SH-SY5Y (cell line): ENCODE measurements around the gene CDH16.

Experiments used
- GATA2 ChIP-seq: IDR thresholded peaks from 2 replicates; pipeline ENCODE4 v1.6.1; 2011; ENCODE audit warnings: mild to moderate bottlenecking, low read depth, low read length
- GATA3 ChIP-seq: IDR thresholded peaks from 2 replicates; pipeline ENCODE4 v1.6.1; 2011; ENCODE audit warnings: low read depth, mild to moderate bottlenecking, low read length, moderate library complexity

The CDH16 gene, protein sequence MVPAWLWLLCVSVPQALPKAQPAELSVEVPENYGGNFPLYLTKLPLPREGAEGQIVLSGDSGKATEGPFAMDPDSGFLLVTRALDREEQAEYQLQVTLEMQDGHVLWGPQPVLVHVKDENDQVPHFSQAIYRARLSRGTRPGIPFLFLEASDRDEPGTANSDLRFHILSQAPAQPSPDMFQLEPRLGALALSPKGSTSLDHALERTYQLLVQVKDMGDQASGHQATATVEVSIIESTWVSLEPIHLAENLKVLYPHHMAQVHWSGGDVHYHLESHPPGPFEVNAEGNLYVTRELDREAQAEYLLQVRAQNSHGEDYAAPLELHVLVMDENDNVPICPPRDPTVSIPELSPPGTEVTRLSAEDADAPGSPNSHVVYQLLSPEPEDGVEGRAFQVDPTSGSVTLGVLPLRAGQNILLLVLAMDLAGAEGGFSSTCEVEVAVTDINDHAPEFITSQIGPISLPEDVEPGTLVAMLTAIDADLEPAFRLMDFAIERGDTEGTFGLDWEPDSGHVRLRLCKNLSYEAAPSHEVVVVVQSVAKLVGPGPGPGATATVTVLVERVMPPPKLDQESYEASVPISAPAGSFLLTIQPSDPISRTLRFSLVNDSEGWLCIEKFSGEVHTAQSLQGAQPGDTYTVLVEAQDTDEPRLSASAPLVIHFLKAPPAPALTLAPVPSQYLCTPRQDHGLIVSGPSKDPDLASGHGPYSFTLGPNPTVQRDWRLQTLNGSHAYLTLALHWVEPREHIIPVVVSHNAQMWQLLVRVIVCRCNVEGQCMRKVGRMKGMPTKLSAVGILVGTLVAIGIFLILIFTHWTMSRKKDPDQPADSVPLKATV

GRCh38 chr16:66918803-66919568, at the start of gene CDH16:
Gene CDH16 (minus strand): TSS chr16:66918885. CDS start chr16:66918065, 820 bp downstream.
- TF ChIP-seq GATA3 (no peak), GATA2 (no peak)

DNA sequence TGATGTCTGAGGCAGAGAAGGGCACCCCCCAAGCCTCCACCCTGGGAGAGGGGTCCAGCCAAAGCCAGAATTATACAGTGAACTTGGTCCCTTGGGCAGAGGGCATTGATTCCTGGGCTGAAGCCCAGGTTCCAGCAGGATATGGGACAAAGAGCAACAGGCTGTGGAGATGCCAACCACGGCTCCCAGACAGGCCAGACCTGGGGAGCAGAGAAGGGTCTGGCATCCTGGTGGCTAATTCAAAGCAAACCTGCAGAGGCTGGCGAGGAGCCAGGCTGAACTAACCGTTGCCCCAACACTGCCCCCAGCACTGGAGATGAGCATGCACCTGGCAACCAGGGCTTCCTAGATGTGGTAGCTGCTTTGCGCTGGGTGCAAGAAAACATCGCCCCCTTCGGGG, 45.4 kb upstream of the CDH16 start:
- TF ChIP-seq GATA2 = no peak
- no peak for TF ChIP-seq GATA3

GRCh38 chr16:66961914-66962313, 43.2 kb upstream of the CDH16 start:
- no peak for TF ChIP-seq GATA2
- TF ChIP-seq GATA3 = no peak

- TF ChIP-seq GATA3 (no peak), GATA2 (no peak)
Measured at GRCh38 chr16:66961065-66961744, 42.5 kb upstream of the CDH16 start, which contains the start of gene CES3. Gene CES3 (plus strand): TSS chr16:66961266. CDS start chr16:66961308, 42 bp downstream.

DNA sequence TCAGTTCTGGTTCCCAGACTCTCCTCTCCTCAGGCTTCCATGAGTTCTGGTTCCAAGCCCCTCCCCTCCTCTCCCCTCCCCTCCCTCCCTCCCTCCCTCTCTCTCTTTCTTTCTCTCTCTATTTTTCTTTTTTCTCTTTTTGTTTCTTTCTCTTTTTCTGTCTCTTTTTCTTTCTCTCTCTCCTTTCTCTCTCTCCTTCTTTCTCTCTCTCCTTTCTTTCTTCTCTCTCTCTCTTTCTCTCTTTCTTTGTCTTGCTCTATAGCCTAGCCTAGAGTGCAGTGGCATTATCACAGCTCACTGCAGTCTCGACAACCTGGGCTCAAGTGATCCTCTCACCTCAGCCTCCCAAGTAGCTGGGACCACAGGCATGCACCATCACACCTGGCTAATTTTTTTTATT, 41.6 kb upstream of the CDH16 start:
- TF ChIP-seq GATA3 (no peak), GATA2 (no peak)

DNA sequence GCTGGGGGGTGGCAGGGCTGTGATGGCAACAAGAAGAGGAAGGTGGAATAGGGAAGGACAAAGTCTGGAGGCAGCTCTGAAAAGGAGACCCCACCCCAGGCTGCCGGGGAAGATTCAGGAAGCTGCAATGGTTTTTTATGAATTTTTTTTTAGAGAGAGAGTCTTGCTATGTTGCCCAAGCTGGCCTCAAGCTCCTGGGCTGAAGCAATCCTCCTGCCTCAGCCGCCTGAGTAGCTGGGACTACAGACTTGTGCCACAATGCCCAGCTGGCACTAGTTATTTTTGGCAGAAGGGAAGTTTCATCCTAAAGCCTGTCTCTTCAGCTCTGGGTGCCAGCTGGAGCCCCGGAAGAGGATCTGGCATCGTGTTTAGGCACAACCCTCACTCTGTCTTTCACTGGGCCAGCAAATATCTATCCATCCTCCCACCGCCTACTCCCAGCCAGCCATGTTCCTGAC, 41.0 kb upstream of the CDH16 start:
- TF ChIP-seq GATA2 = no peak
- TF ChIP-seq GATA3 = no peak

DNA sequence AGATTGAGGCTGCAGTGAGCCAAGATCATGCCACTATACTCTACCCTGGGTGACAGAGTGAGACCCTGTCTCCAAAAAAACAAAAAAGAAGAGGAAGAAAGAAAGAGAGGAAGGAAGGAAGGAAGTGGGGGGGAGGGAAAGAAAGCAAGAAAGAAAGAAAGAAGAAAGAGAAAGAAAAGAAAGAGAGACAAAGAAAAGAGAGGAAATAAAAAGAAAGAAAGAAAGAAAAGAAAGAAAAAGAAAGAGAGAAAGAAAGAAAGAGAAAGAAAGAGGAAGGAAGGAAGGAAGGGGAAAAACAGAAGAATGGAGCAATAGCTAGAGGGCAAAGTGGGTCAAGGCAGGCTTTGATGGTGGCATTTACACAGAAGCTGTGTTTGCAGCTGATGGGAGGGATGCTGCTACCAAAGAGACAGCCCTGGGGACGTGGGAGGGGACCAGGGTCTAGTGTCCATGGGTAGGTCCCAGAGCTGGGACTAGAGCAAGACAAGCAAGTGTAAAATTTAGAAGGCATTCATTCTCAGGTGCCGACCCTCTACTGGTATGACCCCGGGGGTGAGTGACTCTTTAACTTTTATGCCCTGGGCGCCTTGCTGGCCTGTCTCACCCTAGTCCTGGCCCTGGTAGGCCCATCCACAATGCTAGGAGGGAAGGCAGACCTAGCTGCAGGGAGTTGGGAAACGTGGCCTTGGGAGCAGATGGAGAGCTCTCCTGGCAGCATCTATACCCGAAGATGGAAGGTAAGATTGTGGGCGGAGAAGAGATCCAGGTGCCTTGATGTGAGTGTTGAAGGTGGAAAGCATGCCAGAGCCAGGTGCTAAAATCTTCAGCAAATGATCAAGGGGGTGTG, 40.4 kb upstream of the CDH16 start:
- no peak for TF ChIP-seq GATA3

DNA sequence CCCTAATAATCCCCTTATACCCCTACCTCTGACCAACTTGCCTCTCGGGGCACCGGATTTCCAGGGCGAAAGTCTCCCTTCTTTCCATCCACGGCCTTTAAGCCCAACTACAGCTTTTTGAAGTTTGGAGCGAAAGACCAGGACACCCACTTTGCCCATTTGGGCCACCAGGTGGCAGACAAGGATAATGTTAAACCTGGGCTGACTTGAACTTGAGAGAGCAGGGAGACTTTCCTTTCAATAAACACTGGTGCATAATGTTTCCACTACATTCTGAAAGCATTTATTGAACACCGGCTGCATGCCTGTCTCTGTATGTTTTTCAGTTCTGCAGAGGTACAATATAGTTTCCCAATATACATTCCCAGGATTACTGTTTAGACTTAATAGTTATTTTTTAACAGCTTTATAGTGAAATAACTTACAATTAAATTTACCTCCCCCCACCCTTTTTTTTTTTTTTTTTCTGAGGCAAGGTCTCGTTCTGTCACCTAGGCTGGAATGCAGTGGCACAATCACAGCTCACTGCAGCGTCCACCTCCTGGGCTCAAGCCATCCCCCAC, 35.5 kb upstream of the CDH16 start:
- TF ChIP-seq GATA3 = no peak
- no peak for TF ChIP-seq GATA2

GRCh38 chr16:66953462-66954096, 34.9 kb upstream of the CDH16 start:
- no peak for TF ChIP-seq GATA3
- no peak for TF ChIP-seq GATA2

GRCh38 chr16:66952430-66953110, 33.9 kb upstream of the CDH16 start:
- TF ChIP-seq GATA2 = no peak
- no peak for TF ChIP-seq GATA3

GRCh38 chr16:66950971-66951790, 32.5 kb upstream of the CDH16 start:
- no peak for TF ChIP-seq GATA2
- no peak for TF ChIP-seq GATA3
